ENCODE results near the gene ACBD3.
"Not testable (repeated sequence)": the region's sequence is repeated elsewhere in the genome, so short reads cannot be mapped to it uniquely, and the experiment has no call there.

Gene ACBD3

DNA sequence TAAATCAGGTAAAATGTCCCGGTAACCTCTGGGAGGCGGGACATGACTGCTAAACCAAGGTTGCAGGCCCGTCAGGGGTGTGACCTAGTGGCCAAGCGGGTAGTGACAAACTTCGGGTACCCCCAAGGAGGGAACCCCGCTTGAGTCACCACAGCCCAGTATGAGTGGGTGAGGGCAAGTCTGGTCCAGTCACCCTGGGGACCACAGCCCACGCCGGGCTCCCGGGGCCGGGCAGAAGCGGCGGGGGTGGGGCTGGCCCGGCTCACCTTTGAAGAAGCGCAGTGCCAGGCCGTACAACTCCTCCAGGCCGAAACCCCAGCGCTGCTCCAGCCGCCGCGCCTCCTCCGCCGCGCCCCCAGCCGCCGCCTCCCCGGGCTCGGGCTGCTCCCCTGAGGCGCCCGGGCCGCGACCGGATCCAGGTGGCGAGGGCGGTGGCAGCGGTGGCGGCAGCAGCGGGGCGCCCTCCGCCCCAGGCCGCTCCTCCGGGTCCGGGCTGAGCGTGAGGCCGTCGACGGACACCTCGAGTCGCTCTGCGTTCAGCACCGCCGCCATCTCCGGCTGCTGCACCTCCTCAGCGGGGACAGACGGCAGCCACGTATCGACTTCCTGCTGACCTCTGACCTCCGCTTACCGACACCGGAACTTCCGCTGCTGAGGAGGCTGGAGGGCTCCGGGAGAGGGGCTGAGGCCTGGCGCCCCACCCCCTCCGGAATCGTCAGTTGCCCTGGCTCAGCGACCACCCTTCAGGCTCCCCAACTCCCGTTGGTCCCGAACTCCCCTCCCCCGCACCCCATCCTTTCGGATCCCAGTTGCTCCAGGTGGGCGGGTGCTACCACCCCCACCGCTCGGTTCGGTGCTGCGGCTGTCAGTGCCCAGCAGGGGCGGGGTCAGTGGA is at the start of gene ACBD3:
TSS of gene ACBD3 (minus strand) at position 618 of the 895 bp plus-strand sequence. CDS start at position 552, 66 bp downstream.
- DNase-seq, result peak; percentile 86

DNA sequence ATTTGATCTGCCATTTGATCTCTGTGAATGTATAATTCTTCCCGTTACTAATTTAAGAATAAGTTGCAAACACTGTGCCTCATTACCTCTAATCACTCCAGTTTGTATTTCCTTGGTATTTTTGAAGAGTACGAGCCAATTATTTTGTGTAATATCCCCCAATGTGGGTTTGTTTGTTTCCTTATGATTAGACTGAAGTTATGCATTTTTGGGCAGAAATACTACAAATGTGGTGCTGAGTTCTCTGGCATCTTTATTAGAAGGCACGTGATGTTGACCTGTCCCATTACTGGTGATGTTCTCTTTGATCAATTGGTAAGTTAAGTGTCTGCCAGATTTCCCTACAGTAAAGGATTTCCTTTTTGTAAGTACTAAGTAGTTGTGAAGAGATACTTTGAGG is 47.3 kb upstream of the ACBD3 start:
- no peak for DNase-seq

DNA sequence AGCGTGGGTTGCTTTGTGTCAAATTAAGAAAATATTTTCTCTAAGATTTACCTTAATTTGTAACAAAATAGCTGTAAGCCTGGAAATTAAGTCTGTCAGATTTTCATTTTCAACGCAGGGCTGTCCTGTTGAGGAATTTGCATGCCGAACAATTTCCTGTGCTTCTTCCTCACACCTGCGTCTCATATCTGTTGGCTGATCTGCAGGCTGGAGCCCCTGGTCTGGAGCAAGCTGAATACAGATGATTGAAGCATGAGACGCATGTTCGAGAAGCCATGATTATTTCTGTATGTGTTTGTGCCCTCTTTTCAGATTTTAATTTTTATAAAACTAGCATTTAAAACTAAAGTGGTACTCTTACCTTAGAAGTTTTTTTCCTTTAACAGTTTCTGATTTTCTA is 46.8 kb upstream of the ACBD3 start:
- no peak for DNase-seq

DNA sequence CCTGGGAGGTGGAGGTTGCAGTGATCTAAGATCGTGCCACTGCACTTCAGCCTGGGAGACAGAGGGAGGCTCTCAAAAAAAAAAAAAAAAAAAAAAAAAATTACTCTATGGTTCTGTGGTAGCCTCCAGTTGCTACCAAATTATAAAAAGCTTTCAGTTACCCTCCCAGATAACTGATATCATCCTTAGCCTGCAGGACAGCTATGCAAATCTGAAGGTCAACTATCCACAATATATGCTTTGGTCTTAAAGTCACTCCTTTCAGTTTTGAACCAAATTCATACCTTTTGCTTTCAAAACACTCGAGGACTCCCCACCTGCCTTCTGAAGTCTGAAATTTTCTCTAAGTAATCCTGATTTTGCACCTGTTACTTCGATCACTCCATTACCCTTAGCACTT is 40.1 kb upstream of the ACBD3 start:
- DNase-seq, result no peak

DNA sequence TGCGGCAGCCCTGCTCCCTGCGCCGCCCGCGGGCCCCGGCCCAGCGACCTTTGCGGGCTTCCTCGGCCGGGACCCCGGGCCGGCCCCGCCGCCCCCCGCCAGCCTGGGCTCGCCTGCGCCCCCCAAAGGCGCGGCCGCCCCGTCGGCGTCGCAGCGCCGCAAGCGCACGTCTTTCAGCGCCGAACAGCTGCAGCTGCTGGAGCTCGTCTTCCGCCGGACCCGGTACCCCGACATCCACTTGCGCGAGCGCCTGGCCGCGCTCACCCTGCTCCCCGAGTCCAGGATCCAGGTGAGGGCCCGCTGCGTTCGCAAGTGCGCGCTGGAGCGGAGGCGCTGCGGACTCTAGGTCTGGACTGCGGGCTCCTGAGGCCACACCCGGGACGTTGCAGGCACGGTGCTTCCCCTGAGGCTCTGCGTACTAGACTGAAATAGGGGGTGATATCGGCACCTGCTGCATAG is 37.3 kb upstream of the ACBD3 start:
- no peak for DNase-seq

DNA sequence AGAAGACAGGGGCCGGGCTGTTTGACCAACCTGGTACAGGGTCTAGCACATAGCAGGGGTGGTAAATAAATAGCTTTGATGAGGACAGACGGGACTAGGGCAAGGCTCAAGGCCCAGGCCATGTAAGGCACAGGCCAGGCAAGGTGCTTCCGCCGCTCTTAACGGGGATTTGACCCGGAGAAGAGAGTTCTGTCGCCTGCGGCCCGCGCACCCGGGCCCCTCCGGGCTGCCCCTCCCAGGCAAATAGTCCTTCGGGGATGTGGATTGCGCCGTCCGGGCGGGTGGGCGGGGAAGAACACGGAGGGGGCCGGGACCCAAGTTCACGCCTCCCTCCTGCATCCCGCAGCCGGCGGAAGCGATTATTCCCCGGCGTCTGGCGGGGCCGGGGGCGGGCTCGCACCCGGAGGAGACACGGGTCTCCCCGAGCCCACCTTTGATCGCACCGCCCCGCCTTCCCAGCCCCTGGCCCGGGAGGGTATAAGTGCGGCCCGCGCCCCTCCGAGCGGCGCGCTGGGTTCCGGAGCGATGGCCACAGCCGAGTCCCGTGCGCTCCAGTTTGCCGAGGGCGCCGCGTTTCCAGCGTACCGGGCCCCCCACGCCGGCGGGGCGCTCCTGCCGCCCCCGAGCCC is 36.7 kb upstream of the ACBD3 start, which contains the start of gene MIXL1:
TSS of gene MIXL1 (plus strand) at position 508 of the 629 bp plus-strand sequence. CDS start at position 526, 18 bp downstream.
- no peak for DNase-seq

DNA sequence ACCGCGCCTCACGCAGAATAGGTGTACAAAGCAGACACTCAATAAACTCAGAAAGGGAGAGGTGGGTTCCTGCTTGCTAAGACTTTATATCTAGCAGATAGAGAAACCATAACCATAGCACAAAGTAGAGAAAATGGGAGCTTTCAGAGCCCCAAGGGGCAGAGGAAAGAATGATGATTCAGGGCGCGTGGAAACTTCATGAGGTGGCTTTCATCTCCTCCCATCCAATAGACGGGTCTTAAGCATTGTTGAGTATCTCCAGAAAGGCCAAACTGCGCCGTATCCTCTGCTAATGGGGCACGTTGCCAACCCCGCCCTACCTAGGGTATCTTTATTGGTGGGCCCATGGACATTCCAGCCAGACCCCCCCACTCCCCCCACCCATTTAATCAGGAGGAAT is 36.1 kb upstream of the ACBD3 start:
- no peak for DNase-seq

DNA sequence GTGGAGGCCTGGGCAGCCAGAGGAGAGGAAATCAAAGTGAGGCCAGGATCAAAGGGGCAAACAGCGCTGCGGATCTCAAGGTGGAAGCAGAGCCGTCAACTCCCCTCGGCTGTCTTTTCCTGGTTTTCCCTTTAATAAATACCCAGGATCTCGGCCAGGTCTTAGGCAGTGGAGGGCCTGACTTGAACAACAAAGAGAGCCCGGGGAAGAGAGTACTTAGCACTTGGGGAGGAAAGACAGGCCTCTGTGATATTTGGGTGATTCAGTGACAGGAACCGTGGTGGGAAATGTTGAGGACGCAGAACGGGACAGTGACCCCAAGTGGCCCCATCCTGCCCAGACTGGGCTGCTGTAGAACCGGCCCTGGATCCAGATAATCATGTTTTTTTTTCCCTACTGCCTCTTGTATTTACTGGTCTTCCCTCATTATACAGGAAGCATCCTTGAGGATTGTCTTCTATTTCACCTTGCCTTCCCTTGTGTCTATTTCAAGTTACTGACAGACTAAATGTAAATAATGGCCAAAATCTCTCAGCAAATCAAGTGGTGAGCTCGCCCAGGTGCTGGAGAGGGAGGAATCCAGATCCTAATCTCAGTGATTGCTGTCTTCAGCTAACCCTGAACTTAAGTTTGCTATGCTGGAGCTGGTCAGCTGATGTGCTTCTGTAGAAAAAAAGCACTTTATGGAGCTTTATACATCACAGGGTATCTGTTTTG is 34.1 kb upstream of the ACBD3 start:
- no peak for DNase-seq

DNA sequence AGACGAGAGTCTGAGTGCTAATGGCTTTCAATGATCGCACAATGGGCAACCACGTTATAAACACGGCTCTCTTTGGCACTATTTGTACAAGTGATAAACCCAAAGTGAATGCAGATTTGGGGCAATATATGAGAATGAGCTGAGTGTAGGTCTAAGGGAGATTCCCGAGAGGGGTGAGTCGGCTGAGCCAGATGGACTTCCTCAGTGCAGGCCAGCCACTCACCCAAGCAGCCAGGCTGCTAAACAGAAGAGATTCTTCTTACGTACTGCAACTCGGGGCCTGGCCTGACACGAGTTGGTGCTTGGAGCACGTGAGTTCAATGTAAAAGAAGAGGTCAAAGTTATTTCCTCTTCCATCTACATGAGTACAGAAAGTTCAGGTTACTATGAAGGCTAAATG is 30.7 kb upstream of the ACBD3 start:
- DNase-seq, result no peak

DNA sequence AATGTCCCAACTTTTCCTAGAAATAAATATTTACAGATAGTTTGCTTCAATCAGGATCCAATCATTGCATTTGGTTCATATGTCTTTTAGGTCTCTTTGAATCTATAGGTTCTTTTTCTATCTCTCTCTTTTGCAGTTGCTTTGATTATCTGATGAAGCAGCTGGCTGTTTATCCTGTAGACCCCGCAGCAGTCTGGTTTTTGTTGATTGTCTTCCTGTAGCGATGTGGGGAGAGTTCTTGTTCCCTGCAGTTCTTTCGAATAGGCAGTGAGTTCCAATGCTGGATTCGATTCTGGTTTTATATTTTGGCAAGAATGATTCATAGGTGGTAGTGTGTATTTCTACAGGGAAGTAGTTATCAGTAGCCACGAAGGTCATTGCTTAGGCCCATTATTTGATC is 29.5 kb upstream of the ACBD3 start:
- DNase-seq, result no peak

DNA sequence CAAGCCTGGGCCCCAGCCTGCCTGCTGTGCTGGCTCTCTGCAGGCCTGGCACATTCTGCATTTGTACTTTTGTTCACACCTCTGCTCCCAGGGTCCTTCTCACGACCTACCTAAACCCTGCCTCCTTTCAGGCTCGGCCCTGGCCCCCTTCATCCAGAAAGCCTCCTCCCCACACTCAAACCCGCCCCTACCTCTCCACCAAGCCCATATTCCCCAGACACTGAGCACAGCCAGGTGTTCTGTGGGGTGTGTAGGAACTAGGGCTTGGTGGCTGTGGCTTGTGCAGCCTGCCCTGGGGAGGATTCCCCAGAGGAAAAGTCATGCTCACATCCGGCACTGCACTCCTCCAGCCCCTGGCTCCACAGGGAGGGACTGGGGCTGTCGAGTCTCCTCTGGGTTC is 28.7 kb upstream of the ACBD3 start:
- no peak for DNase-seq

DNA sequence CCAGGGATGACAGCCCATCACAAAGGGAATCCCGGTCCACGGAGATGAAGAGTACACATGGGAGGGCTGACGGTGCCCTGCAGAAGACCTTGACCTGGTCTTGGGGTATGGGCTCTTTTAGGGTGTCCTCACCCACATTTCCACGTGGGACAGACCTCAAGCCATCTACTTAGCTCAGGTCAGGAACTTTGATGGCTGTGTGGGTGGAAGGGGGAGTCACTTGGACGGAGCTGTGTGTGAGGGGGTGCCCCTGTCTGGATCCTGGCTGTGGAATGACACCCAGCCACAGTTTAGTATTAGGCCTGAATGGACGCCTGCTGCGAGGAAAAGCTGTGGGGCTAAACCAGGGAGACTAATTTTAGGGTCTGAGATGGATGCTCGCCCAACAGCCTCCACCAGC is 26.0 kb upstream of the ACBD3 start:
- DNase-seq, result no peak

DNA sequence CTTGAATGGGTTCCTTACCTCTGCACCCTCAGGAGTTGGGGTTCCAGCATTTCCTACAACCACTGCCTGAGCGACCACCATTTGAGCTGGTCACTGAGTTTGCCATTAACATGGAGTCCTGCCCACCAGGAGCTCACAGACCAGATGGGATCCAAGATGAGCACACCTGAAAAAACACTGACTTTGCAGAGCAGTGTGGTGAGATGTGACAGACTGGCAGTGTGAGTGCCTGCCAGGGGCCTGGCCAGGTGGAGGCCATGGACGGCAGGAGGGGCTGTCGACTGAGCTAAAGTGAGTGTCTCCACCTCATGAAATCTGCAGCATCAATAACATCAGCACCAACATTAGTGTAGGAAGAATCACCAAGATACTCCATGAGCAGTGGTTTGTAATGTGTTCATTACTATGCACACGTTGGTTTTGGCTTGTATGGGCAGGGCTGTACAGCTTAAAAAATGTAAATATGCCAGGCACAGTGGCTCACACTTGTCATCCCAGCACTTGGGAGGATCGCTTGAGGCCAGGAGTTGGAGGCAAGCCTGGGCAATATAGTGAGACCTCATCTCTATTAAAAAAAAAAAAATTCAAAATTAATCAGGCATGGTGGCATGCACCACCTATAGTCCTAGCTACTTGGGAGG is 24.8 kb upstream of the ACBD3 start:
- no peak for DNase-seq

DNA sequence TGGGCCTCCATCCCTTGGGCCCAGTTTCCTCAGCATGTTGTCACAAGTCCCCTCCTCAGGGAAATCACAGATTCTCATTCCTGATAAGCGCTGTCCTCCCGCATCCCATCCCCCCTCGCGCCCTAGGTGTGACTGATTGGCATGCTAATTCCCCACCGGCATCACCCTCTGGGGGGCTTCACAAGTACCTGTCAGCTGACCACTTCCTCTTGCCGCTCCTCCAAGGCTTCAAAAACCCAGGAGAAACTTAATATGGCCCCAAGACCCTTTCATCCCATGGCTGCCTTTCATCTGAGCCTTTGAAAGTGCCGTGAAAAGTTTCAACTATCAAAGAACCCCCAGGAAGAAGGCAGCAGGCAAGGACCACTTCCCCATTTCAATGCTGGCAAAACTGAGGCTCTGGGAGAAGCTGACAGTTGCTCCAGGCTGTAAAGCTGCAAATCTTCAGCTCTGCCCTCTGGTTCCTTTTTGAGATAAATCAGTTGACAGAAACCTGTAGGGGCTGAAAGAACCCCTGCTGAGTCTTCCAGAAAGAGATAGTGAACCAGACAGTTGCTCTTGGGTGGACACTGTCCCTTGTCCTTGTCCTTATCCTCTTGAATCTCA is 24.1 kb upstream of the ACBD3 start:
- DNase-seq, result no peak

DNA sequence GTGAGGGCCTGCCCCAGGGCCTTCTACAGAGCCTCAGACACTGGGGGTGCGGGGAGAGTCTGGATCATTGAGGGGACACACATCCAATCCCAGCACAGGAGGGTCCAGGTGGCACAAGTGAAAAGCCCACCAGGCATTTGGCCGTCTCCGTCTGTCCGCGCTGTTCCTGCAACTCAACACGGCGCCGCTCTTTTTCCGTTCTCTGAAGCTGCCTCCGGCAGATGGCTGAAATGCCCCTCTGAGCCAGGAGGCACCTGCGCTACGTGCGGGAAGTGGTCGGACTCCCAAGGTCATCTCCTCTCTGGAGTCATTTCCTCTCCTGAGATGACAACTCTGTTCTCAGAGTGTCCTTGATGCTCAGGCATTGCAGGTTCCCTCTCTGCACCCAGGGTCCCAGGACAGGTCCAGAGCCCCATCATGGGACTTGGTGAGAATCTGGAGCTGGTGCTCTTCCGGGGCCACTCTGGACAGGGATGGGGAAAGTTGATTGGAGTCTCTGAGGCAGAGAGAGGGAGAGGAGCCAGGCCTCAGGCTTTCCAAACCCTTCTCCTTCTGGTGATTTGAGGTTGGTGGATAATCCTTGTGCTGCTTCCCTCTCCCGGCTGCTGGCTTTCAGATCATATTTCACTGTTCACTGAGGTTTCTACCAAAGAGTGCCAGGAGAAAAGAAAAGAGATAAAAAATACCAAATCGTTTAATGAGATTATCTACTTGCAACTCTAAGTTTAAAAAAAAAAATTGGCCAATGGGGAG is 22.9 kb upstream of the ACBD3 start:
- DNase-seq, result no peak

DNA sequence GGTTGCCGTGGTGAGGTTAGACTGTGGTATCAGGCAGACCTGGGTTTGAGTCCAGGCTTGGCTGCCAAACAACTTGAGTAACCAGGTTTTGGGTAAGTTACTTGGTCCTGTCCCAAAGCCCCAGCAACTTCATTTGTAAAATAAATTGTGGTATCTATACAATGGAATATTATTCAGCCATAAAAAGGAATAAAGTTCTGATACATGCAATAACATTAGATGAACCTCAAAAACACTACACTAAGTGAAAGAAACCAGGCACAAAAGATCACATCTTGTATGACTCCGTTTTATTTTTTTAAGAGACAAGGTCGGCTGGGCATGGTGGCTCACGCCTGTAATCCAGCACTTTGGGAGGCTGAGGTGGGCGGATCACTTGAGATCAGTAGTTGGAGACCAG is 20.5 kb upstream of the ACBD3 start:
- DNase-seq, result no peak

DNA sequence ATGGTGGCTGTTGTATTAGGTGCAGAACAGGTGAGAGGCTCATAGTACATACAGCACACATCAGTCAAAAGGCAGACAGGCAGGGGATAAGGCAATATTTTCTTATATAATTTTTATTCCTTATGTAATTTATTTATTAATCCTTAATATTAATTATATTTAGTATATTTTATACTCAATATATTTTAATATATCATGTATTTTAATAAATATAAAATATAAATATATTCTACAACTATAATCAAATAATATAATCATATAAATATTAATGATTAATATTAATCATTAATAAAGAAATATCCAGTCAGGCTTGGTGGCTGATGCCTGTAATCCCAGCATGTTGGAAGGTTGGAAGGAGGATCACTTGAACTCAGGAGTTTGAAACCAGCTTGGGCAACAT is 17.7 kb upstream of the ACBD3 start:
- no peak for DNase-seq

DNA sequence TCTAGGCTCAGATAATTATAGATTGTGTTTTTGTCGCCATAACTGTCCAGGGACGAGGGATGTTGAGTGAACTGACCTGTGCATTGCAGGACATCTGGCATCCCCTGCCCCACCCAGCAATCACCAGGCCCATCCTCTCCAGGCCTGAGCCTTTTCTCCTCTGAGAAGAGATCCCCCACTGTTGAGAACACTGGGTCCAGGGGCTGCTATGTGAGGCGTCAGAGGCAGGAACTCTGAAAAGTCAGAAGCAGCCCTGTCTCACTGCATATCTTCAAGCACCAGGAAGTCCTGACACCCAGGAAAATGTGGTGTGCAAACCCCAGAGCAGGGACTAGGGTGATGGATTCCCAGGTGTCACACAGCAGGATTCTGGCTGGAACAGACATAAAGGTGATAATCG is 17.1 kb upstream of the ACBD3 start:
- DNase-seq, result no peak

DNA sequence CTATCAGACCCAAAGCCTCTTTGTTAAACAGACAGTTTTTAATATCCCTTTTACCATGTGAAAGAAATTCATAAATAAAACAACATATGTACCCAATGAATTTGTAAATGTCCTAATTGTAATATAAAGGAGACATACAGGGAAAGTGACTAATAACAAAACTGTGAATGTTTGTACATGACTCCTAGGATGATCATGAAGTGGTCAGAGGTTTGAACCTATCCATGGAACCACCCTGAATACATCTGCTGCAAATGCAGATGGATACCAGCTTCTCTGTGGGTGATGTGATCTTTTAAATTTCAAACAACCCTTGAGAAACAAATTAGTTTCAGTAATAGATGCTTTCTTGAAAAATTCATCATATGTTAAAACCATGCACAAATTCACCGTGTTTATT is 16.7 kb upstream of the ACBD3 start:
- DNase-seq, result peak; percentile 9

DNA sequence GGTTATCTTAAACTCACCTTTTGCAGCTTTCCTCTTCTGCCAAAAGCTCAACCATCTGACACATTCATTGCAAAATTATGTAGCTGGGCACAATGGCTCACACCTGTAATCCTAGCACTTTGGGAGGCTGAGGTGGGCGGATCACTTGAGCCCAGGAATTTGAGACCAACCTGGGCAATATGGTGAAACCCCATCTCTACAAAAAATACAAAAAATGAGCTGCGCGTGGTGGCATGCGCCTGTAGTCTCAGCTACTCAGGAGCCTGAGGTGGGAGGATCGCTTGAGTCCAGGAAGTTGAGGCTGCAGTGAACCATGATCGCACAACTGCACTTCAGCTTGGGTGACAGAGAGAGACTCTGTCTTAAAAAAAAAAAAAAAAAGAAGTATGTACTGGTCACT is 16.1 kb upstream of the ACBD3 start:
- not testable (repeated sequence) for DNase-seq

DNA sequence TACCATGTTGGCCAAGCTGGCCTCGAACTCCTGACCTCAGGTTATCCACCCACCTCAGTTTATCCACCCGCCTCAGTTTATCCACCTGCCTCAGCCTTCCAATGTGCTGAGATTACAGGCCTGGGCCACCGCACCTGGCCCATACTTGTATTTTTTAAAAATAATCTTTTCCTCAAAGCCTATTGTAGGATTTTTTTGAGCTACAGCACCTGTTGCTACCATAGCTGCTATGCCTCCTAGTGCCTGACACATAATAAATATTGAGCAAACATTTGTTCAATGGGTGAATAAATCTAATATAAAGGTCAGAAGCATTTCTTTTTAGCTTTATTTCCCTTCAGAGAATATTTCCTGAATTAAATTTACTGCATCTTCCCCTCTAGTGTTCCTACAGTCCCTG is 15.7 kb upstream of the ACBD3 start:
- no peak for DNase-seq

DNA sequence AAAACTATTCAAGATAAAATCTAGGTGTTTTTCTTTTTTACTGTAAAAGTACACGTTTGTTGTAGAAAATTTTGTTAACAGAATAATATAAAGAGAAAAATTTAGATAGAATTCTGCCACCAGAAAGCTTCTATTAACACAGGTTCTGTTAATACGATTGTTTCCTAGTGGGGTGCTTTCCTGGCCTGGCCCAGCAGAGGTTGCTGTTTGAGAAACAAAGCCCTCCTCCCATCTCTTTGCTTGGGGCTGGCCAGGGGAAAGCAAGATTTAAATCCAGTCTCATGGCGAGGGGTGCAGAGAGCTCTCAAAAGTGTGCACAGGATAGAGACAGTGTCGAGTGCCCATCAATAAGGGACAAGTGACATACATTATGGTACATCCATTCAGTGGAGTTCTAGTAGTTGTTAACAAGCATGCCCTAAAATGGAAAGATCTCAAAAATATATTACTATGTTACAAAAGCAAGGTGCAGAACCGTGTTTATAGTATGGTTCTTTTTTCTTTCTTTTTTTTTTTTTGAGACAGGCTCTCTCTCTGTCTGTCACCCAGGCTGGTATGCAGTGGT is 14.6 kb upstream of the ACBD3 start:
- peak; percentile 22 for DNase-seq

Measured in HCEC 1CT (cell line).